Measurements from ENCODE around the gene FBXL13.
"Not testable (repeated sequence)": the region's sequence is repeated elsewhere in the genome, so short reads cannot be mapped to it uniquely, and the experiment has no call there.

The FBXL13 gene

DNA sequence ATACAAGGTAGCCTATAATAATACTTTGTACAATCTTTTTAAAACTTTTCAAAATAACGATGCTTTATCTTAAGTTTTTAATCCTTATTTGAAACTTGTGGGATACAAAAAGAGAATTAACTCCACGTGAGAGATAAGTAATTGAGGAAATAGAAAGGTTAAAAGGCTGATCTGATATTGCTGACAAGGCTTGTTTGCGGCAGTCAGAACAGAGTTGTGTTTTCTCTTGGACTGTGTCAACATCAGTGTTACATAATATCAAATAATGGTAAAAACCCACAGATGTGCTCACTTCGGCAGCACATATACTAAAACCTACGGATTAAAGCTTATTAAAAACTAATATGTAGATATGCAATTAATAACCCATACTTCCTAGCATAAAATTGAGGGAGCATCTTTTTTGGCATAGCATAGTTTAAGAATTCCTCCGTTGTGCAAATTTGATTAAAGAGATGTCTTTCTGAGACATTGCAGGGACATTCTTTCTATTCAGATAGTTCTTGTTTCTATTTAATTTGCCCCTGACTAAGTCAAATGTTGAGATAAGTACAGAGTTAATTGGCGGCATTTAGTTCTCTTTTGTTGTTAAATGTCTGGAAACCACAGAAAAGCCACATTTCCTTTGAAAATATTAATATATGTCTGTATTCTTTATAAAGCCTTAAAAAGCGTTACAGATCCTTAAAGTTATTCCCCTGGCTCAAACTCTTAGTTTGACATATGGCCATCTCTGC is 262.5 kb downstream of the FBXL13 start:
- DNase-seq = no peak

DNA sequence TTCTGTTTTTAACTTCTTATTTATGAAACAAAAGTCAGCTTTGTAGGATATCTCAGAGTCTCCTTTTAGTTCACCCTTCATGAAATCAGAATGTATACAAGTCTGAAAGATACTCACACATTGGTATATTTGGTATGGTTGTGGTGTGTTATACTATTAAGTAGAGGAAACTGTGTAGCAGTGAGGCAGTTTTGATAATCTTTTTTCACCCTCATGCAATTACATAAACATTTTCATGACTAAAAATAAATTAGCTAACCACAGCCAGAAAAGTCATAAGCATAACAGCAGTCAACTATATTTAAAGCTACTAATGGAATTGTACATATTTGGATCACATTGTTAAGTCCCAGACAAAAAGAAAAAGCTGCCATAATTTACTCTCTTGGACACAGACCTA is 263.7 kb downstream of the FBXL13 start:
- no peak for DNase-seq

DNA sequence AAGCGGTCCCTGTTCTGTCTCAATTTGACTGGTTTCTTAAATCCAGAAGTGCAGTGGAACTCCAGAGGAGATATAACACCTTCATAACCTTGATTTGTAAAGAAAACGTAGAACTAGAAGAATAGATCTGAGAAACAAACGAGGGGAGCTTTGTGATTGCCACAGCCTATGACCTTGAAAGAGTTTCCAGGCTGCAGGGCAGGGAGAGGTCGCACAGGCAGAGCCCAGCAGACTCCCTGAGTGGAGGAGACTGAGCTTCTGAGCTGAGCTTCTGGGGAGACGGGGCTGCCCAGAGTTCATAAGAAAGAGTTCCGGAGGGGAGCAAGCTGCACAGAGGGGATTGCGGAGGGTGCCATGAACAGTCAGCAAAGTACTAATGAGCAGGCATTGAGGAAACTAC is 268.0 kb downstream of the FBXL13 start:
- no peak for DNase-seq

DNA sequence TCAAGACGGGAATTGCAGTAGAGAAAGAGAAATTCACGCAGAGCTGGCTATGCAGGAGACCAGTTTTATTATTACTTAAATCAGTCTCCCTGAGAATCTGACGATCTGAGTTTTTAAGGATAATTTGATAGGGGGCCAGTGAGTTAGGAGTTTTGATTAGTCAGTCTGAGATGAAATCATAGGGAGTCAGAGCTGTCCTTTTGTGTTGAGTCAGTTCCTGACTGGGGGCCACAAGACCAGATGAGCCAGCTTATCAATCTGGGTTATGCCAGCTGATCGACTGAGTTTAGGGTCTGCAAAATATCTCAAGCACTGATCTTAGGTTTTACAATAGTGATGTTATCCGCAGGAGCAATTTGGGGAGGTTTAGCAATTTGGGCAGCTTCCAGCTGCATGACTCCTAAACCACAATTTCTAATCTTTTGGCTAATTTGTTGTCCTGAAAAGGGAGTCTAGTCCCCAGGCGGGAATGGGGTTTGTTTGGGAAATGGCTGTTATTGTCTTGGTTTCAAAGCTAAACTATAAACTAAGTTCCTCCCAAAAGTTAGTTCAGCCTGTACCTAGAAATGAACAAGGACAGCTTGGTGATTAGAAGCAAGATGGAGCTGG is 278.5 kb downstream of the FBXL13 start:
- DNase-seq = not testable (repeated sequence)

DNA sequence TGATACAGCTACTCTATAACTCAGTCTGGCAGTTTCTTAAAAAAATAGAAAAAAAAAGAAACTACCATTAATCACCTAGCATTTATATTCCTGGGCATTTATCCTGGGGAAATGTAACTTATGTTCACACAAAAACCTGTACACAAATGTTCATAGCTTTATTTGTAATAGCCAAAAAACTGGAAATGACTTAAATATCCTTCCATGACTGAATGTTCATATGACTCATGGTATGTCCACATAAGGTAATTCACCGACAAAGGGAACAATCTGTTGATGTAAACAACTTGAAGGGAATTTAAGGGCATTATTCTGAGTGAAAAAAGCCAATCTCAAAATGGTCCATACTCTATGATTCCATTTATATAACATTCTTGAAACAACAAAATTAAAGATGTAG is 280.0 kb downstream of the FBXL13 start:
- DNase-seq = not testable (repeated sequence)

DNA sequence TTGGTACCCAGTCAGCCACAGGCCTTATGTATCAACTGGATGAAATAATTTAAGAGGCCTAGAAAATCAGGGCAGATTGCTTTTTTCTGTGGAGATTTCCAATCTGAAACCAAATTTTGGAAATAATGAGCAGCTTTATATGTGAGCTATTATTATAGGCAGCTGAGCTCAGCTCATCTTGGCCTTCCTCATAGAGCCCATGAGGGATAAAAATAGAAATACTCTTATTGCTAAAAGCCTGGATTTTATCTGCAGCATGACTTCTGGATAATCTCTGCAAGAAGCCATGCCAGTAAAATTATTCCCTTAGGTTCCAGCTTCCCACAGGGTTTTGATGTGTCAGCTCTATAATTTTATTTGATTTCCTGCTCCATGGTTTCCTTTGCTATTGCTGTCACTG is 282.8 kb downstream of the FBXL13 start:
- DNase-seq = not testable (repeated sequence)

DNA sequence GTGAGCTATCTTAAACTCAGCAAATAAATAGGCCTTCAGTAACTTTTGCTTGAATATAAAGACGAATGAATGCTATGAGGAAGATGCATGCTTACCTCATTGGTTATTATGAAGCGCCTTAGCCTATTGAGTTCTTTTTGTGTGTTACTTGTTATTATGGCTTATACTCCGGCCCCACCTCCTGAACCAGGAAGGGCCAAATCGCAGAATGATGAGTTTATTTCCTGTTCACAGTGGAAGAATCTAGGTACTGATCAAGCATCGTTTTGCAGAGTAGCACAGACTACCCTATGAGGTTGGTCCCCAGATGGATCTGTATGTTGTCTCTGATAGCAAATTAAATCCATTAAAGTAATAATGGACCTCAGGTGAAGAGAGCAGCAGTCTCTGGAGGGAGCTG is 283.2 kb downstream of the FBXL13 start:
- DNase-seq = not testable (repeated sequence)

DNA sequence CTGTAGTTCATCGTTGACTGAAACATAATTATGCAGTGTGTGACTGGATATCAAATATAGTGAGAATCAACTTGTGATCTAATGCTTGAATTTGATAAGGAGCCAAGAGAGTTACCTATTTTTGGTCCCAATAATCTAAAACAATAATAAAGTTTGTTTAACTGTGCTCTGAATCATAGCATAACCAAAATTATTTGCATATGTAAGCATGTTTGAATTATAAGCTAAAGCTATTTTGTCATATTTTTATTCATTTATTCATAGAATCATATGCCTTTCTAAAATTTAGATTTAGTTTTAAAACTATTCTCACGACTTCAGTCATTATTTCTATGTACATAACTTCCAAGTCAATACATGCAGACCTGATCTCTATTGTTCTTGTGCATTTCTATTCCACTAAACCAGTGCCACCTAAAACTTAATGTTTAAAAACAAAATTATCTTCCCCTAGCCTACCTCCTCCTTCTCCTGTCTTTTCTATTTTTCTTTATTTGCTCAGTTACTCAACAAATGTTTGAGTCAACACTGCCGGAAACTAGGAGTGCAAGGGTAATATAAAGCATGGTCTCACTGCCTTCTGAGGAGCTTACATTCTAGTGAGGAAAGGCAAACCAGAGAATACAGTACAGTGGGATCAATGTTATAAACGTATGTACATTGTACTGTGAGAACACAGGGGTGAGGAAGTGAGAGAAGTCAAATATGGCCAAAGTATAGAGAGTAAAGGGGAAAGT is 284.1 kb downstream of the FBXL13 start:
- DNase-seq = not testable (repeated sequence)

DNA sequence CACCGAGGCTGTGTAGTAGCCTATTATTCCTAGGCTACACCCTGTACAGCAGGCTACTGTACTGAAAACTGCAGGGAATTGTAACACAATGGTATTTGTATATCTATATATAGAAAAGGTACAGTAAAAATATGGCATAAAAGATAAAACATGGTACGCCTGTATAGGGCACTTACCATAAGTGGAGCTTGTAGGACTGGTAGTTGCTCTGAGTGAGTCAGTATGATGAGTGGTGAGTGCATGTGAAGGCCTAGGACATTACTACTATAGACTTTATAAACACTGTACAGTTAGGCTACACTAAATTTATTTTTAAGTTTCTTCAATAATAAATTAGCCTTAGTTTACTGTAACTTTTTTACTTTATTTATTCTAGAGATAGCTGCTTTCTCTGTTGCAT is 285.8 kb downstream of the FBXL13 start:
- not testable (repeated sequence) for DNase-seq

DNA sequence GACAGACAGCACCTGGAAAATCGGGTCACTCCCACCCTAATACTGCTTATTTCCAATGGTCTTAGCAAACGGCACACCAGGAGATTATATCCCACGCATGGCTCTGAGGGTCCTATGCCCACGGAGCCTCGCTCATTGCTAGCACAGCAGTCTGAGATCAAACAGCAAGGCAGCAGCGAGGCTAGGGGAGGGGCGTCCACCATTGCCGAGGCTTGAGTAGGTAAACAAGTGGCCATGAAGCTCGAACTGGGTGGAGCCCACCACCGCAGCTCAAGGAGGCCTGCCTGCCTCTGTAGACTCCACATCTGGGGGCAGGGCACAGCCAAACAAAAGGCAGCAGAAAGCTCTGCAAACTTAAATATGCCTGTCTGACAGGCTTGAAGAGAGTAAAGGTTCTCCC is 293.7 kb downstream of the FBXL13 start:
- not testable (repeated sequence) for DNase-seq

DNA sequence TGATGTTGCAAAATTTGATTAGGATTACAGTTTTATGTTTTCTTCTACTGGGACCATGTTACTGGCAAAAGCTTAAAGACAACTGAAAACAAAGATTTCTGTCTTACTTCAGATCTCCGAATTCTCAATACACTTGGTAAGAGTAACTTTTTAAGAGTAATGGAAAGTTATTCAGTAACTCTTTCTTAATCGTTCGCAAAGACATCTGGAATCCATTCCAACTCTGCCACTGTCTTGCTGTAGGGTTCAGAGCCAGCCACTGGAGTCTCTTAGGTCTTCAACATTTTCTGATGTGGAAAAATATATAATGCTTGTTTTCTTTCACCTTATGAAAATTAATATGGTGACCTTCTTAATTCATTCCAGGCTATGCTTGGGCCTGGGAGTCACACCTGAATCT is 295.9 kb downstream of the FBXL13 start:
- DNase-seq = not testable (repeated sequence)

DNA sequence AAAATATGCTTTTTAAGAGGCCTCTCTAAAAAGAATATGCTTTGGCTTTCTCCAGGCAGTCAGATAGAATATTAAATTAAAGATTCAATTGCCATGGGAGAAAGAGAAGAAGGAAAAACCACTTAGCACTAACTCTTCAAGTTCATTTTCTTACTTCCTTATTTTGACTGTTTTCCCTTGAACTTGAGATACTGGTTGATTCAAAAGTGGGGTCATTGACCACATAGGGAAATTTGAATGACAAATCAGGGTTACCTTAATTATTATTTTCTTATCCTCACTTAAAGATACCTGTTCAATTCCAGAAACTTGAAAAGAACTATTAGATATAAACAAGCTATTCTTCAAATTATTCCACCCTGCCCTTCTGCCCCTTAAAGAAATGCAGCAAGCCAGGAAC is 298.4 kb downstream of the FBXL13 start:
- DNase-seq = not testable (repeated sequence)

DNA sequence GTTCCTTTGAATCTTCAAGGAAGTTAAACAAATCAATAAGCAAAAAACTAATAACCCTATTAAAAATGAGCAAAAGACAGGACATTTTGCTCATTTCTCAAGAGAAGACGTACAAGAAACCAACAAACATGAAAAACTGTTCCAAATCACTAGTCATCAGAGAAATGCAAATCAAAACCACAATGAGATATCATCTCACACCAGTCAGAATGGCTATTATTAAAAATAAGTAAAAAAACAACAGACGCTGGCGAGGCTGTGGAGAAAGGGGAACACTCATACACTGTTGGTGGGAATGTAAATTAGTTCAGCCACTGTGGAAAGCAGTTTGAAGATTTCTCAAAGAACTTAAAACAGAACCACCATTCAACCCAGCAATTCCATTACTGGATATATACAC is 304.1 kb downstream of the FBXL13 start:
- DNase-seq = not testable (repeated sequence)

DNA sequence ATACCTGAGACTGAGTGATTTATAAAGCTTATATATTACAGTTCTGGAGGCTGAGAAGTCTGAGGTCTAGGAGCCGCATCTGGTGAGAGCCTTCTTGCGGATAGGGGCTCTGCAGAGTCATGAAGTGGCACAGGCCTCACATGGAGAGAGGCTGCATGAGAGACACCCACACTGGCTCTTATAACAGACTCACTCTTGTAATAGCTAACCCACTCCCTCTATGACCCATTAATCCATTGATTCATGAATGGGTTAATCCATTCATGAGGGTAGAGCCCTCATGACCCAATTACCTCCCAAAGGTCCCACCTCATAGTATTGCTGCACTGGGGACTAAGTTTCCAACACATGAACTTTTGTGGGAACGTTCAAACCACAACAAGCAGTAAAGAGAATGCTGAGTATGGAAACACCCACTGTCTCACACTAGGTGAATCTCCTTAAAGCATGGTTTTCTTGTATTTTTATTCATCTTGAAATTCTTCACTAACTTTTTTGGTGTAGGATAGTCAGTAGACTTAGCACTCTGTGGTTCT is 304.9 kb downstream of the FBXL13 start:
- not testable (repeated sequence) for DNase-seq

DNA sequence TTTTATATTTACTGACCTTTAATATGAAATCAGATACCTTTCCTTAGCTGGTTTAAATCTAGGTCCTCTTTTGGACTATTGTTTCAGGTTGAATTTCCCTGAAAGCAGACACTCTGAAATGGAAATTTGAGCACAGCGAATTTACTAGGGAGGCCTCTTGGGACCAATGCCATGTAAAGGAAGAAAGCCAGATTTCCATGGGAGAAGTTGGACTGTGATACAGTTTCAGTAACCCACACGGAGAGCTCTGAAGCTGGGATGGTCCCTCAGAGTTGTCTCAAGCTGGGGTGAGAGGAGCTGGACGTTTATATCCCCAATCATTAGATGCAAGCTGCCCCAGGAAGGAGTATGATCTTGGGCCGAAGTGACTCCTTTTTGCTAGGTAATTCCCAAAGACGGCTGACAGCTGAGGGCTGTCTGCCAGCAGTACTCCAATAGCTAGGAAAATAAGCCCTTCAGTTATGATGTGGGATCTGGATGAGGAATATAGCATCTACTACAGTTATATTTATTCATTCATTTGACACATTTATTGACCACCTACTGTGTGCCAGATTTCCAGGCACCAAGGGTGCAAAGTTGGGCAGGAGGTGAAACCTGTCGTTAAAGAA is 311.2 kb downstream of the FBXL13 start:
- not testable (repeated sequence) for DNase-seq

All from activated CD8-positive, alpha-beta memory T cell treated with anti-CD3 and anti-CD28 coated beads, Interleukin-2, amount 50 U/mL, for 48 hours (primary cell).